Upper lobe of left lung (tissue), 4 donors: Measurements from ENCODE around the gene REV1.

Source experiments
- CTCF ChIP-seq, 6 experiments: fragments of 450-650 bp in 4 of 6; fragments of 200-600 bp in 2 of 6; sonication (generic) in 2 of 6; IDR thresholded peaks; one replicate each; pipeline ENCODE4 v1.5.1; 2016 to 2019; ENCODE audit warnings: antibody characterized with exemption in 6 of 6
- EP300 ChIP-seq, 4 donors: sonication (generic); formaldehyde crosslinking; IDR thresholded peaks; one replicate each; pipeline ENCODE4 v1.5.1; 2017; ENCODE audit warnings: antibody characterized with exemption in 4 of 4, control low read depth in 2 of 4
- POLR2A ChIP-seq, 4 donors: fragments of 450-650 bp; IDR thresholded peaks; one replicate each; pipeline ENCODE4 v1.5.1; 2016 to 2017; ENCODE audit warnings: antibody characterized with exemption in 4 of 4, mild to moderate bottlenecking in 2 of 4

- TF ChIP-seq CTCF (IDR thresholded peaks at IDR 0.05) (no peak), POLR2A (IDR thresholded peaks at IDR 0.05) (no peak), EP300 (IDR thresholded peaks at IDR 0.05) (no peak)
Measured at GRCh38 chr2:99376254-99376864, 113.5 kb downstream of the REV1 start.
